Measurements from ENCODE around the gene IGHMBP2.
A peak's percentile ranks its signal among the peaks of the same experiment; 100 is the strongest.
"Not testable (repeated sequence)": the region's sequence is repeated elsewhere in the genome, so short reads cannot be mapped to it uniquely, and the experiment has no call there.

IGHMBP2 gene

DNA sequence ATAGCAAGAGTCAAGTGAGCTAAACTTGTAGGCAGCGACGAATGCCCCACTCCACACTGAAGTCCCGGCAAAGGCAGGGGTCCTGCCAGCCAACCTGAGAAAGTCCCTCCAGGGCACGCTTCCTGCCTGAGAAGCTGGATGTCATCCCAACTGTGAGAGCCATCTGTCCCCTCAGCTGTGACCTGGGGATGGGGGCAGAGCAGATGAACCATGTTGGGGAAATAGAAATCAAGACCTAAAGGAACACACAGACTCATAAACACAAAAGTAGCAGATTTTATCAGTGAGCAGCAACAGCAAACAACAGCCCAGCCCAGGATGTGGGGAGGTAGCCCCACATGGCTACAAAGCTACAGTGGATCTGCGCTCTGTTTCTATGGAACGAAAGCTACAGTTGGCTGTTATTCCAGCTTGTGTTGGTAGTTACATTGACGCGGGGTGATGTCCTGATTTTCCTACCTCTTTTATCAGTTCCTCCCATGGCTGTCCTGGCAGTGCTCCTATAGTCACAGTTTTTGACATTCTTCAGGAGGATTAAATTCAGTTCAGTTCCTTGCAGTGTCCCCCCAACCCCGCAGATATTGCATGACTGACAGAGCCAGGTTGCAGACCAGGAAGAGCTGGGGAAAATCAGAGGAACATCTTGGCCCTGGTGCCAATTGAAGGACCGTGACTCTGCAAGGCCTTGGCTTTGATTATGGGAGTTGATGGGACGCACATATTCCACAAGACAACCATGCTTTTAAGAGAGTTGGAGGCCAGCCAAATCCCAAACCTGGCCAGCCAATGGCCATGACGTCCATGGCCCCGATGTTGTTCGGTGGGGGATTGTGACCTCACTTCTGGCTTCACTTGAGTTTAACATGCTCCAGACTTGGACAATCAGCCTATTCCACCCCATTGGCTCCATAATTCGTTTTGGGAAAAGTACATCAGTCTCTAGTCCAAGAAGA lies 62.5 kb downstream of the IGHMBP2 start:
- peak; percentile 33 for DNase-seq

- no peak for DNase-seq
Measured at GRCh38 chr11:68966894-68967780, 63.4 kb downstream of the IGHMBP2 start.

DNA sequence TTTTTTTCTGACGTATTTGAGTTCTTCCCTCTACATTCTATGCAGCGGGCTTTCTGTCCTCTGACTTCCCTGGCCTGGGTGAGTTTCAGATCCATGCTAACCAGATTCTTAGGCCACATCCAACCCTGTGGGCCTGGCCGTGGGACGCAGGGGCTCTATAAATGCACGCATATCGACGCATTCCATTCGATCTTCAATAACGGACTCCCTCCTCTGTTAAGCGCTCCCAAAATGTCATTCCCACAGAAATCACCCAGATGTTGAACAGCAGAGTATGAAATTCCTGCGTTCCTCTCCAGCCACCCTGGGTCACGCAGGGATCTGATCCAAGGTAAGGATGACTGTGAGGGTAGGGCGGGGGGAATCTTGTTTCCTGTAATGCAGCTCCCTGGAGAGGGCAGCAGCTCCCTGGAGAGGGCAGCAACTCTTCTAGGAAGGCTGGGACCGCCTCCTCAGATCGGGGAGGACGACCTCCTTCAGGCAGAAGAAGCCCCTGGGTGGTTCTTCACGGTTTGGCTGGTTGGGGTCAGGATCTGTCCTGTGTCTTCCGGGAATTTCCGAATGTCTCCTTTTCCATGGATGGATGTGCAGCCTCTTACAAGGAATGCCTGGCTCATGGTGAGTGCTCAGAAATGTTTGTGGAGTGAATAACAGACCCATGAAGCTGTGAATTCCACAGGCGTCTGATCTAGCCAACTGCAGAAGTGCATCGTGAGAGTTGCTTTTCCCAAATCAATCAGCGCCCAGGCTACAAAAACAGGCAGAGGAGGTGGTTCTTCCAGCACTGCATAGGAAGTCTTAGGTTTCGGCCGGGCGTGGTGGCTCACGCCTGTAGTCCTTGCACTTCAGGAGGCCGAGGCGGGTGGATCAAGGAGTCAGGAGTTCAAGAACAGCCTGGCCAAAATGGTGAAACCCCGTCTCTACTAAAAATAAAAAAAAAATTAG lies 64.9 kb downstream of the IGHMBP2 start:
- no peak for DNase-seq

GRCh38 chr11:68969386-68969785 lies 65.7 kb downstream of the IGHMBP2 start:
- DNase-seq, result no peak

DNA sequence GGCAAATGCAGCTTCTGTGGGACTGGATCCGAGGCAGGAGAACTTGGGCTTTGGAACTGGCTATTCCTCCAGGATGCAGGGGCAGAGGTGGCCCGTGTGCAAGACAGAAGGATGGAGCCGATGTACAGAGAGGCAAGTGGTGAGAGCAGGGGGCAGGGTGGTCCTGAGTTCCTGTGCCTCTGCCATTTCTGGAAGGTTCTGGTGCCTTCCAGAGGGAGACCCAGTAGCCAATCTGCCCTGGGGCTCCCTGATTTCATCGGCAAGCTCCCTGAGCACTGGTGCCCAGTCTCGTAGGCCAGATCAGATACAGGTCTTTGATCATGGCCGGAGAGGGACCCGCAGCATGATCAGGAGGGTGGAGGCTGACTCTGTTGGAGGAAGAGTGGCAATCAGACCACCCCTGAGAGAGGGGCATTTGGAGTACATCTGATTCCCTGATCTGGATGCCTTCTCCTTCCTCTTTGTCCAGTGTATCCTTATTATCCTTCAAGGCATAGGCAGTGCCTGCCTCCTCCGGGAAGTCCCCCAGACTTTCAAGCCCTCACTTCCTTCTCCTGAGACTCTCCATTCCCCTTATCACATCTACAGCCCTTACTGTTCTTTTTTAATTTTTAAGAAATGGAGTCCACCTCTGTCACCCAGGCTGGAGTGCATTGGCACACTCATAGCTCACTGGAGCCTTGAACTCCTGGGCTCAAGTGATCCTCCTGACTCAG lies 67.4 kb downstream of the IGHMBP2 start:
- no peak for DNase-seq

GRCh38 chr11:68973219-68973618 lies 69.5 kb downstream of the IGHMBP2 start:
- DNase-seq, result no peak

GRCh38 chr11:68973706-68974105 lies 70.0 kb downstream of the IGHMBP2 start:
- not testable (repeated sequence) for DNase-seq

DNA sequence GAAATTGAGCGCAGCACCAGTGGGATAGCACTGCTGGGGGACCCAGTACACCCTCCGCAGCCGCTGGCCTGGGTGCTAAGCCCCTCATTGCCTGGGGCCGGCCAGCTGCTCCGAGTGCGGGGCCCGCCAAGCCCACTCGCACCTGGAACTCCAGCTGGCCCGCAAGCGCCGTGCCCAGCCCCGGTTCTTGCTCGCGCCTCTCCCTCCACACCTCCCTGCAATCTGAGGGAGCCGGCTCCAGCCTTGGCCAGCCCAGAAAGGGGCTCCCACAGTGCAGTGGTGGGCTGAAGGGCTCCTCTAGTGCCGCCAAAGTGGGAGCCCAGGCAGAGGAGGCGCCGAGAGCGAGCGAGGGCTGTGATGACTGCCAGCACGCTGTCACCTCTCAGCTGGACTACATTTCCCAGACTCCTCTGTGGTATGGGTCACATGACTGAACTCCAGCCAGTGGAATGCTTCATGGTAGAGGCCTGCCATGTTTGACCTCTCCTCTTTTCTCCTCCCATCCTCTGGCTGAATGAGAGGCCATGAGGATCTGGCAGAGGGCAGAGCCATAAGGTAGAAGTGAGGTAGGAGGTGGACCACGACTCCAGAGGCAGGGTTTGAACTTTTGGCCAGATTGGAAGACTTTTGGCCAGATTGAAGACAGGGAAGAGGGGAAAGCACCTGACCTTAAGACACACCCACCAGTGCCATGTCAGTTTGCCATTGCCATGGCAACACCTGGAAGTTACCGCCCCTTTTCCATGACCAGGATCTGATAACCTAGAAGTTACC lies 70.9 kb downstream of the IGHMBP2 start:
- no peak for DNase-seq

DNA sequence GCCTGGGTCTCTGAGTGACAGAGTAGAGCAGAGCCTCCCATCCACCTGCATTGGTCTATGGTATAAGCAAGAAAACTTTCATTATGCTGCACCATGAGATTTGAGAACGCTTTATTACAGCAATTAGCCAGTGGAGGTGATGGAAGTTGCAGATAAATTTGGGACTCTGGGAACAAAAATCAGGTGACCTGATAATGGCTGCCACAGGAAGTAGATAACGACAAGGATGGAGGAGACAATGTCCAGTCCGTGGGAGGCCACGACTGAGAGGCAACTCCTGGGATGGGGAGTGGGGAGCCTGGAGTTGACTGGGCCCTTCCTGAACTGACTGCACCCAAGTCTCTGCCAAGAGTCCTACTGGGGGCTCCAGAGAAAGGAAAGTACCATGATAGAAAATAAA lies 72.4 kb downstream of the IGHMBP2 start:
- no peak for DNase-seq

DNA sequence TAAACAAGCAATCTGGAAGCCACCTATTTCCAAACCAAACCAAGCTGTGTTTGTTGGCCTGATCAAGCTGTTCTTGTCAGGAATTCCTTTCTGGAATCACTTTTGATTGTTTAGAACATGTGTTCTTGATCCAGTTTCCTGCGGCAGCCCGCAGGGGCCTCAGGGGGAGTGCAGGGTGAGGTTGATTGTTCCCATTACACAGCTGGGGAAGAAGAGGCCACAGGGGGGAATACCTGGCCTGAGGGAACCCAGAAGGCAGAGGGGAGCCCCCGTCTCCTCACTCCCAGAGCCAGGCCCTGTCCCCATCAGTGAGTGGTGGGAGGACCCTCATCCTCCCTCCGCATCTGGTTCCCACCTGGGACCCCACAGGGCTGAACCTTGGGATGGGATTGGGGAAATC lies 72.9 kb downstream of the IGHMBP2 start:
- DNase-seq, result no peak

GRCh38 chr11:68977781-68978625 lies 74.3 kb downstream of the IGHMBP2 start:
- no peak for DNase-seq

DNA sequence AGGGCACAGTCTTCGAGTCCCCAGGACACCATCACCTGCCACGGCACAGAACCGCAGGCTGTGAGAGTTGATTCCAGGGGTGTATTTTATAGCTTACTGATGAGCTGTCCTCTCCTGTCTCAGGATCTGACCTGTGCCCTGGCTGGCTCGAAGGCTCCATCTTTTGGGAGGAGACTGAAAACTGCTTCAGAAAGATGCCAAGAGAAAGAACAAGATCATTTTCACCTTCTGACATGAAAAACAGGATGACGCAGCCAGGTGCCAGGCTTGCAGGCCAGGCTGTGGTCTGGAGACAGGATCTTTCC lies 74.9 kb downstream of the IGHMBP2 start:
- no peak for DNase-seq

- DNase-seq, result no peak
Measured at GRCh38 chr11:68978931-68979594, 75.4 kb downstream of the IGHMBP2 start.

DNA sequence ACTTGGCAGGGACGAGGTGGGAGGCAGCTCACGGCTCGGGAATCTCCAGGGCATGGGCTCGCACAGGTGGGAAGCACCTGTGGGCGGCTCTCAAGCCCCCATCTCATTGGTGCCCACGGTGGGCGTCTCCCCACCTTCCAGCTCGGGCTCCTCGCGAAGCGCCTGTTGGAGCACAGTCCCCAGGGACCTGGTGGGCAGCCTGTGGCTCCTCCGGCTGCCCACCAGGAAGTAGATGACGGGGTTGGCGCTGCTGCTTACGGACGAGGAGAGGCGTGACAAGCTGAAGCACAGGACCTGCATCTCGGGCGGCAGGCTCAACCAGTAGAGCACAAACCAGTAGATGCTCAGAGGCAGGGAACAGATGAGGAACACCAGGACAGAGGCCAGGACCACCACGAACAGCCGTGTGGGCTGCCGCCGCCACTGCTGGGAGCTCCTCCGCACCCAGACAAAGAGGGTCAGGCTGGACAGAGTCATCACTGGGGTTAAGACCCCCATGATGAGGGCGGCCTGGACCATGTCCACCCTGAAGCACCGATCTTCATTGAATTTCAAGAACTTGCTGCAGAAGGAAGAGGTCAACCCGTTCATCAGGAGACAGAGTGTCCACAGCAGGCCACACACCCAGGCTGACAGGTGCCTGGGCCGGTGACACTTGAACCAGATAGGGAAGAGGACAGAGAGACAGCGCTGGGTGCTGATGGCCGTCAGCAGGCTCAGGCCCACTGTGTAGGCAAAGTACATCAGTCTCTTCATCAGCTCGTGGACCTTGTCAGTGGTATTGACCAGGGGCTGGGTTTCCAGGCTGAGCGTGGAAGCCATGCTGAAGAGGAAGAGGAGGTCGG lies 76.5 kb downstream of the IGHMBP2 start:
- no peak for DNase-seq

GRCh38 chr11:68980776-68981065 lies 77.0 kb downstream of the IGHMBP2 start, which contains the start of gene MRGPRD:
TSS of gene MRGPRD (minus strand) at chr11:68980986. CDS start at chr11:68980986, 0 bp downstream.
- DNase-seq, result no peak

DNA sequence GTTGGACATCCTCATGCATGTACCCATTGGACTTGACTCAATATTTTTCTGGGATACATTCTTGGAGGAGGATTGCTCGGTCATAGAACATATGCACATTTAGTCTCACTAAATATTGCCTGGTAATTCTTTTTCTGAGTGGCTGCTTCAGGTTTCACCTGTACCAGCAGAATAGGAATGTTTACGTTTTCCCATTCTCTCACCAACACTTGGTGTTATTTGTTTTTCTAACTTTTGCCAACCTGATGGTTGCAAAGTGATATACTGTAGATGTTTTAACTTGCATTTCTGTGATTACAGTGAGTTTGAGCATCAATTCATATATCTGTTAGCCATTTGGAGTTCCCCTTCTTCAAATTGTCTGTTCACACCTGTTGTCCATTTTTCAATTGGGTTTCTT lies 78.4 kb downstream of the IGHMBP2 start:
- no peak for DNase-seq

DNA sequence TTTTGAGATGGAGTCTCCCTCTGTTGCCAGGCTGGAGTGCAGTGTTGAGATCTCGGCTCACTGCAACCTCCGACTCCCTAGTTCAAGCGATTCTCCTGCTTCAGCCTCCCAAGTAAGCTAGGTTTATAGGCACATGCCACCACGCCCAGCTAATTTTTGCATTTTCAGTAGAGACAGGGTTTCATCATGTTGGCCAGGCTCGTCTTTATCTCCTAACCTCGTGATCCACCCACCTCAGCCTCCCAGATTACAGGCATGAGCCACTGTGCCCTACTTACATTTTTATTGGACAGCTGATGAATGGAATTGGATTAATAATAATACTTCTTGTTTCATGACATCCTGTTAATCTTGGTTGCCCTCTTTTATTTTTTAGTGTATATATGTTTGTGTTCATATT lies 80.1 kb downstream of the IGHMBP2 start:
- DNase-seq, result no peak

DNA sequence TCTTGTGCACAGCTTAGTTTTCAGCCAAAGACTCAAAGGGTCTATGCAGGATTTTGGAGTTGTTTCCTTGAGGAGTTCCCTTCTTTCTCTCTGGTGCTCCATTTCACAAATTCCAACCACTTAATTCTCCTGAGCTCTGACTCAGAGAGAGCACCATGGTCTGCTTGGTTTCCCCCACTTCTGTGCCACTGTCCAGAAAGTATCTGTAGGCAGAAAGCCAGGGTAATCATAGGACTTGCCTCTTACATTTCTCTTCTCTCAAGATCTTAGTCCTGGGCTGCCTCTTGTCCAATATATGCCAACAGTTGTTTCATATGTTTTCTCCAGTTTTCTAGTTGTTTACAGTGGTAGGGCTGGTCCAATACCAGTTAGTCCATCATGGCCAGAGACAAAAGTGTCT lies 83.5 kb downstream of the IGHMBP2 start:
- DNase-seq, result no peak

DNA sequence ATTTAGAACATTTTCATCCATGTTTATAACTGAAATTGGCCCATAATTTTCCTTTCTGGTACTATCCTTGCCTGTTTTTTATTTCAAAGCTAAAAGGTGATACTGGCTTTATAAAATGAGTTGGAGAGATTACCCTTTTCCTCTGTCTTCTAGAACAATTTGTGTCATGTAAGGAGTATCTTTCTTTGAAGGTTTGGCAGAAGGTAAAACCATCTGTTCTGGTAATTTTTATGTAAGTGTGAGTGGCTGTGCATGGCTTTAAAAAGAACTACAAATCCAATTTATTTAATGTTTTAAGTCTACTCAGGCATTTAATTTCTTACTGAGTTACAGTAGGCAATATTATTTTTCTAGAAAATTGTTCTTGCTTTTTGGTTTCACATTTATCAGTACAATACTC lies 84.8 kb downstream of the IGHMBP2 start:
- DNase-seq, result no peak
